Calu3 (cell line): ENCODE results near the gene UNC13C. TPM values are rescaled to one million over a fixed set of nuclear protein-coding genes. Genes with fewer than 3 reads are reported as not detected.

Experiments
- BruUV-seq: library from RNA; stranded (reverse); fragments of 400-500 nt; replicated peaks from 2 replicates; lab custom pipeline; 2021; lab: Mats Ljungman, UMichigan
- CTCF ChIA-PET: fragments of 300-600 bp; sonication (Branson Sonifier 250); formaldehyde crosslinking; loops from one replicate; lab custom pipeline; 2022; ENCODE audit warnings: antibody characterized with exemption; lab: Charles Lee
- DNase-seq: peaks from one replicate; pipeline ENCODE4 v3.0.0; 2022
- H3K27ac Mint-ChIP-seq: one replicate; pipeline ENCODE4 v1.8.0; 2022; ENCODE audit warnings: mixed read lengths; ENCODE audit not compliant: unreplicated experiment
- H3K27me3 Mint-ChIP-seq: one replicate; pipeline ENCODE4 v1.8.0; 2022; ENCODE audit warnings: mixed read lengths; ENCODE audit not compliant: unreplicated experiment
- H3K36me3 Mint-ChIP-seq: one replicate; pipeline ENCODE4 v1.8.0; 2022; ENCODE audit warnings: mild to moderate bottlenecking, moderate library complexity, mixed read lengths; ENCODE audit not compliant: insufficient read depth, unreplicated experiment
- H3K4me1 Mint-ChIP-seq: one replicate; pipeline ENCODE4 v1.8.0; 2022; ENCODE audit warnings: mild to moderate bottlenecking, low read depth, mixed read lengths; ENCODE audit not compliant: unreplicated experiment
- H3K4me3 Mint-ChIP-seq: one replicate; pipeline ENCODE4 v1.8.0; 2022; ENCODE audit warnings: mild to moderate bottlenecking, low read depth, moderate library complexity, mixed read lengths; ENCODE audit not compliant: unreplicated experiment
- H3K9me3 Mint-ChIP-seq: one replicate; pipeline ENCODE4 v1.8.0; 2022; ENCODE audit warnings: low read depth, mixed read lengths; ENCODE audit not compliant: unreplicated experiment
- CTCF ChIP-seq: fragments of 200-600 bp; IDR thresholded peaks from one replicate; pipeline ENCODE4 v1.8.0; 2022; ENCODE audit warnings: antibody characterized with exemption; ENCODE audit not compliant: unreplicated experiment
- intact Hi-C: fragments of 100-400 bp; cut with micrococcal nuclease; formaldehyde crosslinking; loops from one replicate; pipeline ENCODE4 v1.10.0; 2022; ENCODE audit not compliant: unreplicated experiment
- total RNA-seq: library from RNA; stranded (reverse); gene quantifications from 2 replicates; pipeline ENCODE4 v1.2.3, GENCODE V29; 2022

UNC13C gene
- total RNA-seq, 1 experiment from 2014 or later: 0.38 TPM

- no peak for DNase-seq
- TF ChIP-seq CTCF: no peak
- Mint-ChIP-seq H3K4me1 (no peaks in the 10 kb centered on the region), H3K27me3 (no peaks in the 10 kb centered on the region), H3K4me3 (no peak overlapping the region), H3K9me3 (peaks cover 13% of the 10 kb centered on the region), H3K27ac (no peak overlapping the region), H3K36me3 (no peaks in the 10 kb centered on the region)
- intact Hi-C loops: no loop called here
- BruUV-seq: no TSS peak
- CTCF ChIA-PET: no interaction called here
Observed at GRCh38 chr15:54502416-54503075, 524.3 kb downstream of the UNC13C start.

GRCh38 chr15:54504695-54505094, 526.5 kb downstream of the UNC13C start:
- CTCF ChIA-PET: no interaction called here
- peaks cover 6% of the 10 kb centered on the region for H3K9me3 Mint-ChIP-seq
- intact Hi-C loops: no loop called here
- no peak for DNase-seq
- no TSS peak for BruUV-seq
- H3K4me1 Mint-ChIP-seq: no peaks in the 10 kb centered on the region
- no peak for TF ChIP-seq CTCF
- no peak overlapping the region for H3K27ac Mint-ChIP-seq
- no peak overlapping the region for H3K4me3 Mint-ChIP-seq
- no peaks in the 10 kb centered on the region for H3K36me3 Mint-ChIP-seq
- H3K27me3 Mint-ChIP-seq: no peaks in the 10 kb centered on the region

GRCh38 chr15:54506977-54507524, 528.8 kb downstream of the UNC13C start:
- no TSS peak for BruUV-seq
- H3K27ac Mint-ChIP-seq: no peak overlapping the region
- no peaks in the 10 kb centered on the region for H3K4me1 Mint-ChIP-seq
- H3K36me3 Mint-ChIP-seq: no peaks in the 10 kb centered on the region
- peaks cover 5% of the 10 kb centered on the region for H3K9me3 Mint-ChIP-seq
- H3K4me3 Mint-ChIP-seq: no peak overlapping the region
- no peak for TF ChIP-seq CTCF
- intact Hi-C loops: no loop called here
- no peak for DNase-seq
- no peaks in the 10 kb centered on the region for H3K27me3 Mint-ChIP-seq
- CTCF ChIA-PET: no interaction called here

GRCh38 chr15:54514601-54515000, 536.4 kb downstream of the UNC13C start:
- BruUV-seq: no TSS peak
- no peaks in the 10 kb centered on the region for H3K4me1 Mint-ChIP-seq
- no peak for DNase-seq
- H3K36me3 Mint-ChIP-seq: no peaks in the 10 kb centered on the region
- H3K27me3 Mint-ChIP-seq: no peaks in the 10 kb centered on the region
- CTCF ChIA-PET: no interaction called here
- no peak overlapping the region for H3K27ac Mint-ChIP-seq
- TF ChIP-seq CTCF: no peak
- no peak overlapping the region for H3K4me3 Mint-ChIP-seq
- intact Hi-C loops: no loop called here
- peaks cover 6% of the 10 kb centered on the region for H3K9me3 Mint-ChIP-seq
